CD4-positive, alpha-beta T cell treated with Interleukin-21 for 1 hour (primary cell): ENCODE measurements around the gene EPN2.

Source experiments
- DNase-seq: peaks from one replicate; pipeline ENCODE4 v3.0.0-alpha.2; 2020

The EPN2 gene

GRCh38 chr17:19333736-19334290 is 96.6 kb downstream of the EPN2 start:
- no peak for DNase-seq

- DNase-seq = no peak
Observed at GRCh38 chr17:19334331-19334730, 97.2 kb downstream of the EPN2 start.

GRCh38 chr17:19335951-19336631 is 98.9 kb downstream of the EPN2 start:
- DNase-seq = no peak

- DNase-seq = no peak
Observed at GRCh38 chr17:19336938-19337711, 100.0 kb downstream of the EPN2 start.

GRCh38 chr17:19337712-19338023 is 100.5 kb downstream of the EPN2 start:
- no peak for DNase-seq

- DNase-seq = peak; percentile 66
Observed at GRCh38 chr17:19338031-19338990, 101.1 kb downstream of the EPN2 start.

- DNase-seq = no peak
Observed at GRCh38 chr17:19339341-19339815, 102.2 kb downstream of the EPN2 start.

- DNase-seq = no peak
Observed at GRCh38 chr17:19341211-19341631, 104.1 kb downstream of the EPN2 start.

GRCh38 chr17:19341641-19342610 is 104.8 kb downstream of the EPN2 start:
- no peak for DNase-seq

GRCh38 chr17:19342611-19343255 is 105.6 kb downstream of the EPN2 start:
- DNase-seq = no peak

- DNase-seq = no peak
Observed at GRCh38 chr17:19343256-19343630, 106.1 kb downstream of the EPN2 start.

GRCh38 chr17:19343671-19344151 is 106.5 kb downstream of the EPN2 start:
- no peak for DNase-seq

- DNase-seq = no peak
Observed at GRCh38 chr17:19344311-19345066, 107.3 kb downstream of the EPN2 start.

- no peak for DNase-seq
Observed at GRCh38 chr17:19345067-19345460, 107.9 kb downstream of the EPN2 start.

GRCh38 chr17:19345486-19346350 is 108.6 kb downstream of the EPN2 start:
- no peak for DNase-seq

- no peak for DNase-seq
Observed at GRCh38 chr17:19346351-19347255, 109.4 kb downstream of the EPN2 start.

GRCh38 chr17:19347323-19348080 is 110.3 kb downstream of the EPN2 start:
- no peak for DNase-seq
